SH-SY5Y (cell line): ENCODE measurements around the gene KSR1.

Experiments
- GATA2 ChIP-seq: IDR thresholded peaks from 2 replicates; pipeline ENCODE4 v1.6.1; 2011; ENCODE audit warnings: mild to moderate bottlenecking, low read depth, low read length
- GATA3 ChIP-seq: IDR thresholded peaks from 2 replicates; pipeline ENCODE4 v1.6.1; 2011; ENCODE audit warnings: low read depth, mild to moderate bottlenecking, low read length, moderate library complexity

DNA sequence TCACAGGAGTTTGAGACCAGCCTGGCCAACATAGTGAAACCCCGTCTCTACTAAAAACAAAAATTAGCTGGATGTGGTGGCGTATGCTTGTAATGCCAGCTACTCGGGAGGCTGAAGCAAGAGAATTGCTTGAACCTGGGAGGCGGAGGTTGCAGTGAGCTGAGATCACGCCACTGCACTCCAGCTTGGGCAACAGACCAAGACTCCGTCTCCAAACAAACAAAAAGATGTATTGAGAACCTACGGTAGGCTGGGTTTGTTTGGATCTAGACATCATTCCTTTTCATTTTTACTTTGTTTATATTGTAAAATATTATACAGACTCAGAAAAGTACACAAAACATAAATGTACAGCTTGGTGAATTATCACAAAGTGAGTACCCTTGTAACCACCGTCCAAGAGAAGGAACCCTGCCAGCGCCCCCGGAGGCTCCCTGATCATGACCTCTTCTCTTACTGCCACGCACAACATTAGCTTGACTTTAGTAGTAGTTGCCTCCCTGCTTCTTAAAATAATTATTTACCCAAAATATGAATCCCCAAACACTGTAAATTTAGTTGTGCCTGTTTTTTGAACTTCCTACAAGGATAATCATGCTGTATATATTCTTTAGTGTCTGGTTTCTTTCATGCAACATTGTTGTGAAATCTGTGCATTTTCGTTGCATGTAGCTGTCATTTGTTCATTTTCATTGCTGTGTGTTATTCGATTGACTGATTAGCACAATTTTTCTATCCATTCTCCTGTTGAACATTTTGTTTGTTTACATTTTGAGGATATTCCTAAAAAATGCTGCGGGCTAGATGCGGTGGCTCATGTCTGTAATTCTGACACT lies 56.5 kb downstream of the KSR1 start:
- no peak for TF ChIP-seq GATA2
- no peak for TF ChIP-seq GATA3
